GM10266 (cell line): Measurements from ENCODE around the gene GNA15.

ENCODE experiments used
- DNase-seq: peaks from one replicate; pipeline ENCODE4 v3.0.0; 2012; ENCODE audit errors: extremely low spot score
- CTCF ChIP-seq: IDR thresholded peaks from 2 replicates; pipeline ENCODE4 v1.5.1; 2012; ENCODE audit warnings: mild to moderate bottlenecking, low read depth; ENCODE audit not compliant: control insufficient read depth, insufficient read depth; ENCODE audit errors: missing control alignments

GNA15 gene

GRCh38 chr19:3097442-3097871 is 38.4 kb upstream of the GNA15 start:
- DNase-seq, result no peak
- TF ChIP-seq CTCF, result no peak

- no peak for TF ChIP-seq CTCF
- DNase-seq, result no peak
These were observed 37.7 kb upstream of the GNA15 start for GRCh38 chr19:3098141-3098514.

DNA sequence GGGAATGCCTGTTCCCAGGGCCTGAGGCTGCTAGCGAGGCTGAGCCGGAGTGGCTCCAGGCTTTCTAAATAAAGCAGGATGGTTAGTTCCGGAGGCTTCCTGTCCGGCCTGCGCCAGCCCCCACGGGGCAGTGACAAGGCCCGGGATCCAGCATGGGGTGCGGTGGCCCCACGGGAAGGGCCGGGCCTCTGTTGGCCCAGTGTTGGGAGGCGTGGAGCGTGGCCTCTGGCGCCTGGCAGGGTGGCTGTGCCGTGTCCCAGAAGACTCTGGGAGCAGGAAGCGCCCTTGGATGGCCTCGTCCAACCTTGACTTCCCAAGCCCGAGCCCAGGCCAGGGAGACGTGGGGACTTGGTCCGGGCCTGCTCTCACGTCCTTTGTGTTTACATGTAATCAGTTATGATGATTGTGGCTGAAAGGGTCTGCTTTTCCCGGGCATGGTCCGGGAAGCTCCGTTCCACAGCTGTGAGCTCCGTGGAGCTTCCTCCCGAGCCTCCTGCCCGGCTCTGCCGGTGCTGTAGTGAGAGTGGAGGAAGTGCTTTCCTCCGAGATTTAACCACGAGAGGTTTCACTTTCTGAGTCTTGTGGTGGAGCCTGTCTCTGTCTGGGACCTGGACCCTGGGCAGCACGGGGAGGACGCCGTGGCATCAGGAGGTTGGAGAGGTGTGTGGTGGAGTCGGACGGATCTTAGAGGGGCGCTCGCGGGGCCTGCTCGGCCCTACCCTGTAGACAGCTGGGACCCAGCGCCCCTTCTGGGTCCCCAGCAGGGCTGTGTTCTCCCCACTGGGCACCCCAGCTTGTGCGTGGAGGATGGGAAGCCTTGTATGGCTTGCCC is 37.1 kb upstream of the GNA15 start:
- TF ChIP-seq CTCF, result no peak
- DNase-seq, result no peak

DNA sequence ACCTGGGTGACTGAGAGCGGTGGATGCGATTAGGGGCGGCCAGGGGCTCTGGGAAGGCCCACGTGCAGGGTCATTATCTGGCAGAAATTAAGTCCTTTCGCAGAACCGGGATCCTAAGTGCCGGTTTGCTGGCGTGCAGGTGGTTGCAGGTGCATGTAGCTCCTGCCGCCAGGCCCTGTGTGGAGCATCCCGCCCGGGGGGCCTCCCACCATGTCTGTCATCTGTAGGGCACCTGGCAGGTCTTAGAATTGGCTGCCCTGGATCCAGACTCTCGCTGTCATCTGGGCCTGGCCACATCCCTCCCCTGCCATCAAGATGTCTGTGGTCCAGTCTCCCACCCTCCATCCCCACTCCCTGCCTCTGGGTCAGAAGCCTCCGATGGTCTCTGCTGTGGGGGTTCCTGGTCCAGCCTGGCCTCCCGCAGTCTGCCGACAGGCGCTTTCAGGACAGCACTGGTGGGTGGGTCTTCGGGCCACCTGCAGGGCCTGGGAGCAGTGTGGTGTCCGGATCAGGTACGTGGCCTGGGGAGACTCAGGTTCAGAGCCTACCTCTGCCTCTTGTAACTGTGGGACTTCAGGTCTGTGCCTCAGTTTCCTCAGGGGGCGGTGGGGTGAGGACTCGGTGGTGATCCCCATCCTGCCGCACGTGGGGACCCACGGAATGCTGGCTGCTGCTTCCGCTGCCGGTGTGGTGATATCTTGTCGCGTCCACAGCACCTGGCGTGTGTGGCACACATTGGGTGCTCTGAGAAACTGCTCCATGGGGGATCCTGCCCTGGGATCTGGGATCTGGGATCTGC is 36.3 kb upstream of the GNA15 start:
- no peak for DNase-seq
- no peak for TF ChIP-seq CTCF

GRCh38 chr19:3100331-3100730 is 35.5 kb upstream of the GNA15 start:
- DNase-seq, result no peak
- TF ChIP-seq CTCF, result no peak

DNA sequence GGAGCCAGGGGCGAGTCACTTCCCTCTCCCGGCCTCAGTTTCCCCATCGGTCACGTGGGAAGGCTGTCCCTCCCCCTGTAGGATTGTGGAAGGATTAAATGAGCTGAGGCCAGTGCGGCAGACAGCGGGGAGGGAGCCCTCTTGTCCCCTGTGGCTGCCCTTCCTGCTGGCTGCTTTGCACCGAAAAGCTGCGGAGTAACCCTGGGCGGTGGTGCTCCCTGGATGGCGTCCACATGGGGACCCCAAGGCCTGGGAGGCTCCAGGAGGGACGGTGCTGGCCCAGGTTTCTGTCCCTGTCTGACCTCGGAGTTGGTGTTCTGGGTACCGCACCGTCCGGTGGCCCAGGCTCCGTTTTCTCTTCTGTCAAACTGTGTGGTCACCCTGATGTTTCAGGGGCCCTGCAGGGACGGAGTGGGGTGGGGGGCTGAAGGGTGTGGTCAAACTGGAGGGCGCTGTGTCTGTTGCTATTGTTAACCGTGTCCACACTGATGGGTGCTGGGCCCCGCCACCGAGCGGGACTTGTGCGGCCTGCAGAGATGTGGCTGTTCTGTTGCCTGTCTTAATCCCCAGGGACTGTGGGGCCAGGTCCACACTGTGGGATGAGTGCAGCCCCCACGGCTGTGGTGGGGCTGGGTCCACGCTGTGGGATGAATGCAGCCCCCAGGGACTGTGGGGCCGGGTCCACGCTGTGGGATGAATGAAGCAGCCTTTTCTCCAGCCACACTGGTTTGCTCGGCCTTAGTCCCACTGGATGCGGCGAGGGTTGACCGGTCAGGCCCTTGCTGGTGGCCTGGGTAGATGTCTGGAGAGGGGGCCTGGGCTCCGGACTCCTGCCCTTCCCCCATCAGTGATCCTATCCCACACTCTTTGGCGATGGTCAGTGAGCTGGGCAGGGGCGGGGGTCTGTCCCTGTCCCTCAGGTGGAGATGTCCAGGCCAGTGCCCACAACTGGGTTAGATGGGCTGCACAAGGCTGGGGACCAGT is 34.8 kb upstream of the GNA15 start:
- DNase-seq, result no peak
- no peak for TF ChIP-seq CTCF
